GM23338 (cell line): ENCODE data around the gene CCDC138.

Experiments used
- EZH2phosphoT487 ChIP-seq: fragments of 200-600 bp; sonication (generic); IDR thresholded peaks from one replicate; pipeline ENCODE4 v1.8.1; 2018; ENCODE audit warnings: antibody characterized with exemption; ENCODE audit not compliant: unreplicated experiment
- POLR2AphosphoS5 ChIP-seq: IDR thresholded peaks from 2 replicates; pipeline ENCODE4 v1.6.1; 2016; ENCODE audit warnings: antibody characterized with exemption, low read depth
- TF ChIP-seq, protein P1 (sequence below), 2 experiments: fragments of 200-600 bp in 1 of 2; sonication (generic) in 1 of 2; conservative IDR thresholded peaks; 2 replicates each; pipeline versions ENCODE4 v1.5.1 to v1.6.1; 2016 to 2017; ENCODE audit warnings: antibody characterized with exemption in 2 of 2, low read depth in 2 of 2, mild to moderate bottlenecking in 2 of 2, moderate library complexity in 1 of 2

- TF ChIP-seq, protein P1, sequence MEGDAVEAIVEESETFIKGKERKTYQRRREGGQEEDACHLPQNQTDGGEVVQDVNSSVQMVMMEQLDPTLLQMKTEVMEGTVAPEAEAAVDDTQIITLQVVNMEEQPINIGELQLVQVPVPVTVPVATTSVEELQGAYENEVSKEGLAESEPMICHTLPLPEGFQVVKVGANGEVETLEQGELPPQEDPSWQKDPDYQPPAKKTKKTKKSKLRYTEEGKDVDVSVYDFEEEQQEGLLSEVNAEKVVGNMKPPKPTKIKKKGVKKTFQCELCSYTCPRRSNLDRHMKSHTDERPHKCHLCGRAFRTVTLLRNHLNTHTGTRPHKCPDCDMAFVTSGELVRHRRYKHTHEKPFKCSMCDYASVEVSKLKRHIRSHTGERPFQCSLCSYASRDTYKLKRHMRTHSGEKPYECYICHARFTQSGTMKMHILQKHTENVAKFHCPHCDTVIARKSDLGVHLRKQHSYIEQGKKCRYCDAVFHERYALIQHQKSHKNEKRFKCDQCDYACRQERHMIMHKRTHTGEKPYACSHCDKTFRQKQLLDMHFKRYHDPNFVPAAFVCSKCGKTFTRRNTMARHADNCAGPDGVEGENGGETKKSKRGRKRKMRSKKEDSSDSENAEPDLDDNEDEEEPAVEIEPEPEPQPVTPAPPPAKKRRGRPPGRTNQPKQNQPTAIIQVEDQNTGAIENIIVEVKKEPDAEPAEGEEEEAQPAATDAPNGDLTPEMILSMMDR (conservative IDR thresholded peaks at IDR 0.05; ENCODE audit: low read depth in 2 of 2), result no peak
- TF ChIP-seq POLR2AphosphoS5 (no peak), EZH2phosphoT487 (no peak)
These were observed 119.3 kb downstream of the CCDC138 start for GRCh38 chr2:108905906-108906305.
